Breast epithelium (tissue), 3 donors: ENCODE measurements around the gene PCDHGC3.

Experiments used
- POLR2A ChIP-seq: fragments of 450-650 bp; IDR thresholded peaks from one replicate; pipeline ENCODE4 v1.6.1; 2016; ENCODE audit warnings: antibody characterized with exemption, mild to moderate bottlenecking, moderate library complexity
- TF ChIP-seq, protein P1 (sequence below), 3 donors: fragments of 450-650 bp; IDR thresholded peaks; one replicate each; pipeline ENCODE4 v1.5.1; 2016 to 2017; ENCODE audit warnings: antibody characterized with exemption in 3 of 3, mild to moderate bottlenecking in 3 of 3, moderate library complexity in 3 of 3

DNA sequence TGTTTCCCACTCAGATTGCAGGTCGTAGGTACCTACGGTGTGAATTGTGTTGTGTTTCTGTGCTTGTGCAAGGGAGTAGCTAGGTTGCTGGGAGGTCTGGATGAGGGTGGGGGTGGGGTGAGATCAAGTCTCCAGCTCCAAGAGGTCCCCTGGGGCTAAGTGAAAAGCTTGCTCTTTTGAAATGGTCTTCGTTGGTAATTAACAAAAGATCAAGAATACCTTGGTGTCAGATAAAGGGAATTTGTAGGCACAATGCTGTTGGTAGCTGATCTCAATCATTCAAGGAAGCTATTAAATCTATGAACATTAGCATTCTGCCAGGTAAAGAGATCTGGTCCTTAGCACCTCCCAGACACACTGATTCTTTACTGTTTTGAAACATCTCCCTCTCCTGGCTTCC is 8.1 kb downstream of the PCDHGC3 start:
- TF ChIP-seq, protein P1, sequence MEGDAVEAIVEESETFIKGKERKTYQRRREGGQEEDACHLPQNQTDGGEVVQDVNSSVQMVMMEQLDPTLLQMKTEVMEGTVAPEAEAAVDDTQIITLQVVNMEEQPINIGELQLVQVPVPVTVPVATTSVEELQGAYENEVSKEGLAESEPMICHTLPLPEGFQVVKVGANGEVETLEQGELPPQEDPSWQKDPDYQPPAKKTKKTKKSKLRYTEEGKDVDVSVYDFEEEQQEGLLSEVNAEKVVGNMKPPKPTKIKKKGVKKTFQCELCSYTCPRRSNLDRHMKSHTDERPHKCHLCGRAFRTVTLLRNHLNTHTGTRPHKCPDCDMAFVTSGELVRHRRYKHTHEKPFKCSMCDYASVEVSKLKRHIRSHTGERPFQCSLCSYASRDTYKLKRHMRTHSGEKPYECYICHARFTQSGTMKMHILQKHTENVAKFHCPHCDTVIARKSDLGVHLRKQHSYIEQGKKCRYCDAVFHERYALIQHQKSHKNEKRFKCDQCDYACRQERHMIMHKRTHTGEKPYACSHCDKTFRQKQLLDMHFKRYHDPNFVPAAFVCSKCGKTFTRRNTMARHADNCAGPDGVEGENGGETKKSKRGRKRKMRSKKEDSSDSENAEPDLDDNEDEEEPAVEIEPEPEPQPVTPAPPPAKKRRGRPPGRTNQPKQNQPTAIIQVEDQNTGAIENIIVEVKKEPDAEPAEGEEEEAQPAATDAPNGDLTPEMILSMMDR (IDR thresholded peaks at IDR 0.05), result no peak
- no peak for TF ChIP-seq POLR2A
